Nephron progenitor cell (in vitro differentiated cells): ENCODE results near the gene FKBP8.
"Not testable (repeated sequence)": the region's sequence is repeated elsewhere in the genome, so short reads cannot be mapped to it uniquely, and the experiment has no call there.

Experiments
- DNase-seq: peaks from one replicate; pipeline ENCODE4 v3.0.0; 2021
- H3K27ac Mint-ChIP-seq: 2 replicates; pipeline ENCODE4 v1.8.0; 2021; ENCODE audit warnings: mild to moderate bottlenecking, moderate library complexity, mixed read lengths
- H3K27me3 Mint-ChIP-seq: 2 replicates; pipeline ENCODE4 v1.8.0; 2021; ENCODE audit warnings: mild to moderate bottlenecking, low read depth, mixed read lengths; ENCODE audit not compliant: poor library complexity
- H3K36me3 Mint-ChIP-seq: 2 replicates; pipeline ENCODE4 v1.8.0; 2021; ENCODE audit warnings: low read depth, mixed read lengths
- H3K4me1 Mint-ChIP-seq: 2 replicates; pipeline ENCODE4 v1.8.0; 2021; ENCODE audit warnings: mixed read lengths
- H3K4me3 Mint-ChIP-seq: 2 replicates; pipeline ENCODE4 v1.8.0; 2021; ENCODE audit warnings: mild to moderate bottlenecking, moderate library complexity, mixed read lengths
- H3K9me3 Mint-ChIP-seq: 2 replicates; pipeline ENCODE4 v1.8.0; 2021; ENCODE audit warnings: mild to moderate bottlenecking, moderate library complexity, mixed read lengths
- TF ChIP-seq, protein P1 (sequence below): fragments of 200-600 bp; sonication (generic); IDR thresholded peaks from 2 replicates; pipeline ENCODE4 v1.5.0; 2021; ENCODE audit warnings: antibody characterized with exemption

The FKBP8 gene

DNA sequence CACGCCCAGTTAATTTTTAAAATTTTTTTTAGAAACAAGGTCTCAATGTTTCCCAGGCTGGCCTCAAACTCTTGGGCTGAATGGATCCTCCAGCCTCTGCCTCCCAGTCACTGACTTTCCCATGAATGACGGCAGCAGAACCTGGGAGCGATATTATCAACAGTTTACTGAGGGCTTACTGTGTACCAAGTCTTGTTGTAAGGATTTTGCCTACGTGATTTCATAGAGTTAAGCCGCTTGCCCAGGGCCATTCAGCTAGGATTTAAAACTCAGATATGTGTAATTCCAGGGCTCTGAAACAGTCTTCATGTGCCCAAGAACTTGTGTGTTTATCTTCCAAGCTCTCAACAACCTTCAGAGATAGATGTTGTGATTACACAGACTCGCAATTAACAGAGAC, 8.3 kb upstream of the FKBP8 start:
- peaks cover 4% of the 10 kb centered on the region for H3K4me1 Mint-ChIP-seq
- no peaks in the 10 kb centered on the region for H3K9me3 Mint-ChIP-seq
- H3K4me3 Mint-ChIP-seq = no peak overlapping the region
- no peak overlapping the region for H3K27ac Mint-ChIP-seq
- H3K27me3 Mint-ChIP-seq = peaks cover 15% of the 10 kb centered on the region
- no peak for DNase-seq
- TF ChIP-seq, protein P1, sequence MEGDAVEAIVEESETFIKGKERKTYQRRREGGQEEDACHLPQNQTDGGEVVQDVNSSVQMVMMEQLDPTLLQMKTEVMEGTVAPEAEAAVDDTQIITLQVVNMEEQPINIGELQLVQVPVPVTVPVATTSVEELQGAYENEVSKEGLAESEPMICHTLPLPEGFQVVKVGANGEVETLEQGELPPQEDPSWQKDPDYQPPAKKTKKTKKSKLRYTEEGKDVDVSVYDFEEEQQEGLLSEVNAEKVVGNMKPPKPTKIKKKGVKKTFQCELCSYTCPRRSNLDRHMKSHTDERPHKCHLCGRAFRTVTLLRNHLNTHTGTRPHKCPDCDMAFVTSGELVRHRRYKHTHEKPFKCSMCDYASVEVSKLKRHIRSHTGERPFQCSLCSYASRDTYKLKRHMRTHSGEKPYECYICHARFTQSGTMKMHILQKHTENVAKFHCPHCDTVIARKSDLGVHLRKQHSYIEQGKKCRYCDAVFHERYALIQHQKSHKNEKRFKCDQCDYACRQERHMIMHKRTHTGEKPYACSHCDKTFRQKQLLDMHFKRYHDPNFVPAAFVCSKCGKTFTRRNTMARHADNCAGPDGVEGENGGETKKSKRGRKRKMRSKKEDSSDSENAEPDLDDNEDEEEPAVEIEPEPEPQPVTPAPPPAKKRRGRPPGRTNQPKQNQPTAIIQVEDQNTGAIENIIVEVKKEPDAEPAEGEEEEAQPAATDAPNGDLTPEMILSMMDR = no peak
- no peaks in the 10 kb centered on the region for H3K36me3 Mint-ChIP-seq

DNA sequence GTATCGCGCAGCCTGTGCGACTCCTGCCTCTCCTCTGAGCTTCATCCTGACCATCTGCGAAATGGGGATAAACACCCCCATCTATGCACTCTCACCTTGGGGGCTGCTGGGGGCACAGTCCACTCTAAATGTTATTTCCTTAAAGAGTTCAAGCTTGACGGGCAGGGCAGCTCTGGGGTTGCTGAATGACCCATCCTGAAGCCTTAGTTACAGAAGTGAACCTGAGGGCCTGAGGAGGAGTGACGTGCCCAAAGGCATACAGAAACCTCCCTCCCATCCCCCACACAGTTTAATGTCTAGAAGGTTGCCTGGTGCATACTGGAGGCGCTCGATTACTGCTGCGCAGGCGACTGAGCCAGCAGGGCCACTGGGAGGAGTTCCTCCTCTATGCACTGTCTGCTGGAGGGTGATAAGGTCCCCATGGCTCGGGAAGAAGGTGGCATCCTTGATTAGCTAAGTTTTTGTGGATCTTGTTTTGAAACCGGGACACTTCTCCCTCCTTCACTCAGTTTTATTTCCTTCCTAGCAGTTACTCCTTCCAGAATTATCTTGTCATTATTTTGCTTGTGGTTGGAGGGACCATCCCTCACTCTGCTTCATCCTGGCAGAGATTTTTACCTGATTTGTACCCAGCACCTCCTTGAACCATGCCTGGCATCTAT, 572 bp upstream of the FKBP8 start:
- Mint-ChIP-seq H3K27me3 (peaks cover 12% of the 10 kb centered on the region), H3K4me1 (peaks cover 21% of the 10 kb centered on the region), H3K36me3 (peaks cover 26% of the 10 kb centered on the region), H3K27ac (no peak overlapping the region), H3K4me3 (peak overlapping the region; percentile 83), H3K9me3 (no peaks in the 10 kb centered on the region)
- TF ChIP-seq, protein P1 = no peak
- no peak for DNase-seq

DNA sequence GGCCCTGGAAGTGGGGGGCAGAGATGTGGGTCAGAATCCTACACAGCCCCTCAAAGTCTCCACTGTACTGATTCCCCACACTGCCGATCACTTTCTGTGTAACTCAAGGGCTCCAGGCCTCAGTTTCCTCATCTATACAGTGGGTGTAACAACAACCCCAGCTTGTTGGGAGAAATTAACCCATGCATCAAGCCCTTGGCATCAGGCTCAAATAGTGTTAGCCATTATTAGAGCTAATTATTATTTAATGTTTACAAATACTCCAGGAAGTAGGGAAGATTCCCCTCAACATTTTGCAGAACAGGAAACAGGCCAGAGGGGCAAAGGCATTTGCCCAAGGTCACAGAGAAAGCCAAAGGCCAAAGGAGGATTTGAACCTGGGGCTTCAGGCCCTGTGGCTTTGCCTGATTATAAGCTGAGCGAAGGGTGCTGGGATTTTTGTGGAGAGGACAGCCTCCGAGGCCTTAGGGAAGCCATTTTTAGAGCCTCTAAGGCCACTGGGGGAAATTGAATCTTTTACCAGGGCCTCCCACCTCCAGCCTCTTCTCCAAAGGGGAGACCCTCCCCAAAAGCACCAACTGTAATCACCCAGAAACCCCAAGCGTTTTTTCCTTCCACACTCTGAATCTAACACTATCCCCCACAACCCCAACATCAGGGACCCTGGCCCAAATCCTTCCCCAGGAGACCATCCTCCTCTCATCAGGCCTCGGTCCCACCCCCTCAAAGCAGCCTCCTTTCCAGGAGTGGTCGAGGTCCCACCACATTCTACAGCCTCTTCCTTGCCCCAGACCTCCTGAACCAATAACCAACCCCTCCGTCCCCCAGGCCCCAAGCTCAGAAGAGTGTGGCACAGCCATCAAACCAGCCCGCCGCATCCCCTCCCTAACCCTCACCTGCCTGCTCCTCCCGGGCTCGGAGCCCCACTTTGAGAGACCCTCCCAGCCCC, 1.1 kb downstream of the FKBP8 start:
- DNase-seq = peak; percentile 35
- TF ChIP-seq, protein P1 = no peak
- Mint-ChIP-seq H3K9me3 (no peaks in the 10 kb centered on the region), H3K36me3 (peaks cover 34% of the 10 kb centered on the region), H3K27me3 (peaks cover 7% of the 10 kb centered on the region), H3K27ac (no peak overlapping the region), H3K4me3 (peak overlapping the region; percentile 94), H3K4me1 (peaks cover 21% of the 10 kb centered on the region)

DNA sequence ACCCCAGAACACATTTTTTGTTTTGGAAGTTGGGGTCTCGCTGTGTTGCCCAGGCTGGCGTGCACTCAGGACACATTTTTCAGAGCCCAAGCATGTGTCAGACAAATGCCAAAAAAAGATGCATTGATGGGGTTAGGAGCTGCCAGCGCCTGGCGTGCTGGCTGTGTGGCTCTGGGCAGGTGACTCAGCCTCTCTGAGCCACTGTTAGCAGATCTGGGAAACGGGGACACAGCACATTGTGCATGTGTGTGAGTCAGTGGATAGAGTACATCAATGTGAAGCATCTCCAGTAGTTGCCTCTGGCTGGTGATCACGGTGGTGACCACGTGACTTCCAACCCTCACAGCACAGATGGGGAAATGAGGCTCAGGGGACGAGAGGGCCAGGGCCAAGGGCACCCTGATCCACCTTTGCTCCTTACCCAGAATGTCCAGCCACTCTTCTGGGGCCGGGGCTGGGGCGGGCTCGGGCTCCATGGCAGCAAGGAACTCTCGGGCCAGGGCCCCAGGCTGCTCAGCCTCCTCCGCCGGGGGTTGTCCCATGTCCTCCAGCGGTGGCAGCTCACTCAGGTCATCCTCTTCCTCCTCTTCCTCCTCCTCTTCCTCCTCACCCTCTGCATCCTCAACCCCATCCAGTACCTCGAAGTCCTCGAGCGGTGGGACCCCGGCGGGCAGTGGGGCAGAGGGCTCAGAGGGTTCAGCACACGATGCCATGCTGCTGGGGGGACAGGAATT, 1.9 kb downstream of the FKBP8 start:
- no peaks in the 10 kb centered on the region for H3K9me3 Mint-ChIP-seq
- peaks cover 21% of the 10 kb centered on the region for H3K4me1 Mint-ChIP-seq
- DNase-seq = no peak
- peaks cover 7% of the 10 kb centered on the region for H3K27me3 Mint-ChIP-seq
- H3K27ac Mint-ChIP-seq = no peak overlapping the region
- TF ChIP-seq, protein P1 = no peak
- peak overlapping the region; percentile 52 for H3K4me3 Mint-ChIP-seq
- H3K36me3 Mint-ChIP-seq = peaks cover 39% of the 10 kb centered on the region

DNA sequence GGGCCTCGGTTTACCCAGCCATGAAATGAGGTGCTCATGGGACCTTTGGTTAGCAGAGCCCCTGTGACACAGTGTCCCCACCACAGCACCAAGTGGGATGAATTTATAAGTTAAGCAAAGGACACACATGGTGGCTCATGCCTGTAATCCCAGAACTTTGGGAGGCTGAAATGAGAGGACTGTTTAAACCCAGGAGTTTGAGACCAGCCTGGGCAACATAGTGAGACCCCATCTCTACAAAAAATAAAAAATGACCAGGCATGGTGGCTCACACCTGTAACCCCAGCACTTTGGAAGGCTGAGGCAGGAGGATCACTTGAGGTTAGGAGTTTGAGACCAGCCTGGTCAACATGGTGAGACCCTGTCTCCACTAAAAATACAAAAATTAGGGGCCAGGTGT, 3.2 kb downstream of the FKBP8 start:
- H3K27me3 Mint-ChIP-seq, H3K9me3 Mint-ChIP-seq, DNase-seq, H3K27ac Mint-ChIP-seq, H3K4me3 Mint-ChIP-seq: not testable (repeated sequence)
- H3K4me1 Mint-ChIP-seq = peaks cover 21% of the 10 kb centered on the region
- H3K36me3 Mint-ChIP-seq = peaks cover 51% of the 10 kb centered on the region

DNA sequence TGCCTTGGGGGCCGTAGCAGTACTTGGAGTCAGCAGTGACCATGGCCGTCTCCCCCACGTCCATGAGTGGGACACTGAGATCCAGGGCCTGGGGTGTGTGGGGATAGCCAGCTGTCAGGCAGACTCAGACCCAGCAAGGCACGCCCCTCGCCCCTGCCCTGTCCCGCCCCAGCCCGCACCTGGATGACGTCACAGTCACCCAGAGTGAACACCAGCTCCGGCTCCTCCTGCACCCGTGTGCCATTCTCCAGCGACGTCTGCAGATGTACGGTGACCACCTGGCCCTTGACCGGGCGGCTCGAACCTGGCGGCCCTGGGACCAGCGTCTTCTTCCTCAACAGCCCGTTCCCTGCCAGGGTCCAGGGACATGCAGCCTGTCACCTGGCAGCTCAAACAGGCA, 4.0 kb downstream of the FKBP8 start:
- Mint-ChIP-seq H3K36me3 (peaks cover 55% of the 10 kb centered on the region), H3K4me1 (peaks cover 17% of the 10 kb centered on the region), H3K27ac (no peak overlapping the region)

More for the DNA sequence above, 4.0 kb downstream of the FKBP8 start:
- TF ChIP-seq, protein P1 = no peak
- H3K27me3 Mint-ChIP-seq = no peaks in the 10 kb centered on the region
- no peak overlapping the region for H3K4me3 Mint-ChIP-seq
- DNase-seq = no peak
- H3K9me3 Mint-ChIP-seq = no peaks in the 10 kb centered on the region
